Stimulated activated CD4-positive, alpha-beta T cell treated with anti-CD3 and anti-CD28 coated beads, TNF-alpha, amount 100 ng/mL, for 4 hours (primary cell): ENCODE measurements around the gene USP33.
"Not testable (repeated sequence)": the region's sequence is repeated elsewhere in the genome, so short reads cannot be mapped to it uniquely, and the experiment has no call there.

Source experiments
- DNase-seq, 3 experiments: peaks; one replicate each; pipeline ENCODE4 v3.0.0-alpha.2; 2020; ENCODE audit warnings: low read depth in 3 of 3

The USP33 gene

GRCh38 chr1:77759071-77760028, at the start of gene USP33:
TSS of gene USP33 (minus strand) at chr1:77759852. CDS start at chr1:77741697, 18,155 bp downstream.
- peak; percentile 83 to 84 (median 84) for DNase-seq

- DNase-seq: no peak
Observed at GRCh38 chr1:77803371-77803770, 43.7 kb upstream of the USP33 start.

GRCh38 chr1:77802026-77802425, 42.4 kb upstream of the USP33 start:
- DNase-seq: no peak

- DNase-seq: no peak
Observed at GRCh38 chr1:77797991-77798390, 38.3 kb upstream of the USP33 start.

- no peak for DNase-seq
Observed at GRCh38 chr1:77796695-77797405, 37.2 kb upstream of the USP33 start.

GRCh38 chr1:77794550-77794949, 34.9 kb upstream of the USP33 start:
- no peak for DNase-seq

- not testable (repeated sequence) for DNase-seq
Observed at GRCh38 chr1:77786093-77786741, 26.6 kb upstream of the USP33 start.

- DNase-seq: no peak
Observed at GRCh38 chr1:77783141-77783540, 23.5 kb upstream of the USP33 start.

- DNase-seq: no peak
Observed at GRCh38 chr1:77781683-77782082, 22.0 kb upstream of the USP33 start.

- DNase-seq: peak; percentile 56 to 84 (median 72)
Observed at GRCh38 chr1:77779529-77780281, 20.1 kb upstream of the USP33 start, which contains the start of gene MIGA1. TSS of gene MIGA1 (plus strand) at chr1:77779649. CDS start at chr1:77783253, 3,604 bp downstream.

GRCh38 chr1:77776007-77776700, 16.5 kb upstream of the USP33 start:
- no peak for DNase-seq

- no peak for DNase-seq
Observed at GRCh38 chr1:77768006-77768405, 8.4 kb upstream of the USP33 start.

- DNase-seq: no peak
Observed at GRCh38 chr1:77762072-77762476, 2.4 kb upstream of the USP33 start.

- no peak for DNase-seq
Observed at GRCh38 chr1:77757603-77758002, 2.0 kb downstream of the USP33 start.

GRCh38 chr1:77757066-77757584, 2.5 kb downstream of the USP33 start:
- DNase-seq: no peak

GRCh38 chr1:77756052-77756754, 3.4 kb downstream of the USP33 start:
- no peak for DNase-seq

- DNase-seq: not testable (repeated sequence)
Observed at GRCh38 chr1:77749489-77749888, 10.2 kb downstream of the USP33 start.

GRCh38 chr1:77744576-77744975, 15.1 kb downstream of the USP33 start:
- no peak for DNase-seq

- DNase-seq: no peak
Observed at GRCh38 chr1:77742011-77742555, 17.6 kb downstream of the USP33 start.

GRCh38 chr1:77741316-77741715, 18.3 kb downstream of the USP33 start:
- no peak for DNase-seq
